KMS-11 (cell line): ENCODE measurements around the gene LRRC27.

Experiments used
- H2AFZ ChIP-seq: fragments of 200-600 bp; sonication (generic); 2 replicates; pipeline ENCODE4 v1.6.1; 2016; ENCODE audit warnings: antibody characterized with exemption, mixed run types, low read depth
- H3K27ac ChIP-seq: fragments of 200-600 bp; sonication (generic); 2 replicates; pipeline ENCODE4 v1.6.1; 2016; ENCODE audit warnings: mild to moderate bottlenecking, mixed run types
- H3K27me3 ChIP-seq: fragments of 200-600 bp; sonication (generic); 2 replicates; pipeline ENCODE4 v1.6.1; 2017; ENCODE audit warnings: mild to moderate bottlenecking, low read depth, mixed run types, moderate library complexity; ENCODE audit not compliant: insufficient read depth
- H3K36me3 ChIP-seq: fragments of 200-600 bp; sonication (generic); 2 replicates; pipeline ENCODE4 v1.6.1; 2017; ENCODE audit warnings: mild to moderate bottlenecking, mixed run types; ENCODE audit not compliant: insufficient read depth
- H3K4me1 ChIP-seq: fragments of 200-600 bp; sonication (generic); 2 replicates; pipeline ENCODE4 v1.6.1; 2016; ENCODE audit warnings: mild to moderate bottlenecking, low read depth, mixed run types; ENCODE audit not compliant: poor library complexity, severe bottlenecking
- H3K4me2 ChIP-seq: fragments of 200-600 bp; sonication (generic); 2 replicates; pipeline ENCODE4 v1.7.0; 2016; ENCODE audit warnings: mild to moderate bottlenecking, mixed run types
- H3K4me3 ChIP-seq: fragments of 200-600 bp; sonication (generic); IDR thresholded peaks from 2 replicates; pipeline ENCODE4 v1.6.1; 2017; ENCODE audit warnings: low read depth, low read length, mixed read lengths; ENCODE audit not compliant: insufficient read depth
- H3K79me2 ChIP-seq: fragments of 200-600 bp; sonication (generic); 2 replicates; pipeline ENCODE4 v1.6.1; 2016; ENCODE audit warnings: low read depth, mixed run types; ENCODE audit not compliant: insufficient read depth
- H3K9ac ChIP-seq: fragments of 200-600 bp; sonication (generic); 2 replicates; pipeline ENCODE4 v1.6.1; 2016; ENCODE audit warnings: mild to moderate bottlenecking, mixed run types
- H4K20me1 ChIP-seq: fragments of 200-600 bp; sonication (generic); 2 replicates; pipeline ENCODE4 v1.6.1; 2016; ENCODE audit warnings: mild to moderate bottlenecking, mixed run types; ENCODE audit not compliant: insufficient read depth
- CTCF ChIP-seq: fragments of 200-600 bp; sonication (generic); conservative IDR thresholded peaks from 2 replicates; pipeline ENCODE4 v1.6.1; 2017; ENCODE audit warnings: low read depth, mild to moderate bottlenecking, antibody characterized with exemption, low read length, moderate library complexity, mixed read lengths

LRRC27 gene

GRCh38 chr10:132326925-132327324, 5.1 kb upstream of the LRRC27 start:
- Histone ChIP-seq H3K27me3 (no peaks in the 10 kb centered on the region), H4K20me1 (no peaks in the 10 kb centered on the region), H3K4me2 (no peak overlapping the region), H2AFZ (no peak overlapping the region), H3K36me3 (no peaks in the 10 kb centered on the region), H3K9ac (no peak overlapping the region), H3K4me1 (peaks cover 12% of the 10 kb centered on the region), H3K4me3 (no peak overlapping the region), H3K27ac (no peak overlapping the region), H3K79me2 (peaks cover 28% of the 10 kb centered on the region)
- TF ChIP-seq CTCF = no peak

- no peaks in the 10 kb centered on the region for H3K27me3 ChIP-seq
- TF ChIP-seq CTCF = no peak
- peaks cover 12% of the 10 kb centered on the region for H3K4me1 ChIP-seq
- H4K20me1 ChIP-seq = no peaks in the 10 kb centered on the region
- no peaks in the 10 kb centered on the region for H3K36me3 ChIP-seq
- H3K79me2 ChIP-seq = peaks cover 28% of the 10 kb centered on the region
- no peak overlapping the region for H2AFZ ChIP-seq
- H3K9ac ChIP-seq = no peak overlapping the region
- H3K4me2 ChIP-seq = no peak overlapping the region
- no peak overlapping the region for H3K27ac ChIP-seq
- H3K4me3 ChIP-seq = no peak overlapping the region
These were observed 3.9 kb upstream of the LRRC27 start for GRCh38 chr10:132328106-132328505.

GRCh38 chr10:132328738-132329137, 3.3 kb upstream of the LRRC27 start:
- no peak for TF ChIP-seq CTCF
- Histone ChIP-seq H3K36me3 (no peaks in the 10 kb centered on the region), H3K27me3 (no peaks in the 10 kb centered on the region), H3K4me2 (no peak overlapping the region), H3K27ac (no peak overlapping the region), H3K4me1 (peaks cover 12% of the 10 kb centered on the region), H3K4me3 (no peak overlapping the region), H3K9ac (no peak overlapping the region), H3K79me2 (peaks cover 28% of the 10 kb centered on the region), H4K20me1 (no peaks in the 10 kb centered on the region), H2AFZ (no peak overlapping the region)

GRCh38 chr10:132329565-132330485, 2.2 kb upstream of the LRRC27 start:
- no peak overlapping the region for H3K4me3 ChIP-seq
- H3K36me3 ChIP-seq = no peaks in the 10 kb centered on the region
- H3K4me1 ChIP-seq = peaks cover 12% of the 10 kb centered on the region
- TF ChIP-seq CTCF = no peak
- no peak overlapping the region for H3K27ac ChIP-seq
- H4K20me1 ChIP-seq = no peaks in the 10 kb centered on the region
- H3K79me2 ChIP-seq = peaks cover 28% of the 10 kb centered on the region
- peak overlapping the region; percentile 71 for H3K4me2 ChIP-seq
- no peak overlapping the region for H3K9ac ChIP-seq
- no peaks in the 10 kb centered on the region for H3K27me3 ChIP-seq
- H2AFZ ChIP-seq = no peak overlapping the region
